Astrocyte of the cerebellum (primary cell): ENCODE data around the gene SCAPER.
A peak's percentile ranks its signal among the peaks of the same experiment; 100 is the strongest.

Experiments used
- DNase-seq: peaks from one replicate; pipeline ENCODE4 v3.0.0-alpha.2; 2011; ENCODE audit warnings: low read depth
- H3K4me3 ChIP-seq: 2 replicates; pipeline ENCODE4 v1.5.1; 2011; ENCODE audit warnings: mild to moderate bottlenecking, low read depth, low read length, moderate library complexity
- CTCF ChIP-seq: IDR thresholded peaks from 2 replicates; pipeline ENCODE4 v1.5.1; 2012; ENCODE audit warnings: low read length, low read depth, moderate library complexity, mild to moderate bottlenecking; ENCODE audit errors: missing control alignments
- in situ Hi-C: cut with HindIII; loops from 2 replicates; pipeline ENCODE4 v1.10.0; 2017; ENCODE audit warnings: low sequenced_read_pairs

SCAPER gene

GRCh38 chr15:76565366-76565765, 339.8 kb downstream of the SCAPER start:
- no peak for TF ChIP-seq CTCF
- H3K4me3 ChIP-seq, result no peak overlapping the region
- DNase-seq, result peak; percentile 26
- in situ Hi-C loops, result no loop called here

- DNase-seq, result no peak
- in situ Hi-C loops, result no loop called here
- no peak for TF ChIP-seq CTCF
- H3K4me3 ChIP-seq, result no peak overlapping the region
Measured at GRCh38 chr15:76555247-76555646, 349.9 kb downstream of the SCAPER start.

GRCh38 chr15:76553564-76553963, 351.6 kb downstream of the SCAPER start:
- no peak for TF ChIP-seq CTCF
- DNase-seq, result no peak
- in situ Hi-C loops, result no loop called here
- no peak overlapping the region for H3K4me3 ChIP-seq

- in situ Hi-C loops, result no loop called here
- no peak for DNase-seq
- TF ChIP-seq CTCF, result no peak
- no peak overlapping the region for H3K4me3 ChIP-seq
Measured at GRCh38 chr15:76553102-76553501, 352.0 kb downstream of the SCAPER start.

GRCh38 chr15:76546805-76547204, 358.3 kb downstream of the SCAPER start:
- in situ Hi-C loops, result no loop called here
- H3K4me3 ChIP-seq, result no peak overlapping the region
- no peak for DNase-seq
- TF ChIP-seq CTCF, result no peak

GRCh38 chr15:76533995-76534394, 371.1 kb downstream of the SCAPER start:
- in situ Hi-C loops, result no loop called here
- TF ChIP-seq CTCF, result no peak
- no peak overlapping the region for H3K4me3 ChIP-seq
- no peak for DNase-seq
